ENCODE data around the gene SRPK1. TPM values are rescaled to one million over a fixed set of nuclear protein-coding genes. Genes with fewer than 3 reads are reported as not detected.

SRPK1 gene
- total and polyA plus RNA-seq, 10 of the 15 experiments (the other 5 are each of a cell fraction or from before 2014, with no cell fraction given), result 47.4 to 112 (median 85.8) TPM

- Histone ChIP-seq H4K20me1 (ENCODE audit: control insufficient read depth, insufficient read depth) (no peaks in the 10 kb centered on the region), H3K79me2 (ENCODE audit: control insufficient read depth, insufficient read depth, low read length) (no peaks in the 10 kb centered on the region), H3K9ac (ENCODE audit: control insufficient read depth, insufficient read depth, low read length) (no peak overlapping the region), H3K4me2 (ENCODE audit: control insufficient read depth, insufficient read depth) (no peak overlapping the region), H3K27me3 (replicated peaks in 1 of 2; ENCODE audit: control insufficient read depth in 2 of 2, insufficient read depth in 2 of 2, low read length in 1 of 2) (no peaks in the 10 kb centered on the region), H3K4me1 (ENCODE audit: control insufficient read depth, insufficient read depth, low read length) (no peaks in the 10 kb centered on the region), H3K9me3 (replicated peaks; ENCODE audit: control insufficient read depth, insufficient read depth, low read length) (peaks cover 2% of the 10 kb centered on the region; the same call in 2 of the 3 replicates), H3K4me3 (no peak overlapping the region), H3K36me3 (ENCODE audit: control insufficient read depth in 2 of 2, insufficient read depth in 2 of 2, low read length in 1 of 2) (no peaks in the 10 kb centered on the region), H2AFZ (ENCODE audit: control insufficient read depth, low read depth, low read length) (no peak overlapping the region), H3K27ac (ENCODE audit: control insufficient read depth, insufficient read depth) (no peak overlapping the region)
- ChIA-PET POLR2A (no interaction called here), RAD21 (ENCODE audit: unreplicated experiment) (no interaction called here), SMC1A (ENCODE audit: uncharacterized antibody, unreplicated experiment) (no interaction called here), CTCF (no interaction called here)
- TF ChIP-seq TCF7 (IDR thresholded peaks at IDR 0.05; ENCODE audit: borderline replicate concordance), result no peak
- TF ChIP-seq, protein P1, sequence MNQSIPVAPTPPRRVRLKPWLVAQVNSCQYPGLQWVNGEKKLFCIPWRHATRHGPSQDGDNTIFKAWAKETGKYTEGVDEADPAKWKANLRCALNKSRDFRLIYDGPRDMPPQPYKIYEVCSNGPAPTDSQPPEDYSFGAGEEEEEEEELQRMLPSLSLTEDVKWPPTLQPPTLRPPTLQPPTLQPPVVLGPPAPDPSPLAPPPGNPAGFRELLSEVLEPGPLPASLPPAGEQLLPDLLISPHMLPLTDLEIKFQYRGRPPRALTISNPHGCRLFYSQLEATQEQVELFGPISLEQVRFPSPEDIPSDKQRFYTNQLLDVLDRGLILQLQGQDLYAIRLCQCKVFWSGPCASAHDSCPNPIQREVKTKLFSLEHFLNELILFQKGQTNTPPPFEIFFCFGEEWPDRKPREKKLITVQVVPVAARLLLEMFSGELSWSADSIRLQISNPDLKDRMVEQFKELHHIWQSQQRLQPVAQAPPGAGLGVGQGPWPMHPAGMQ (IDR thresholded peaks at IDR 0.05; ENCODE audit: borderline replicate concordance), result no peak
- TF ChIP-seq TCF3 (IDR thresholded peaks at IDR 0.05; ENCODE audit: borderline replicate concordance, insufficient read depth, low read depth, low read length), result no peak
- TF ChIP-seq SMAD1 (IDR thresholded peaks at IDR 0.05; ENCODE audit: low read depth, partially characterized antibody), result no peak
- no peak for TF ChIP-seq HCFC1 (IDR thresholded peaks at IDR 0.05; ENCODE audit: low read length)
- TF ChIP-seq, protein P2, sequence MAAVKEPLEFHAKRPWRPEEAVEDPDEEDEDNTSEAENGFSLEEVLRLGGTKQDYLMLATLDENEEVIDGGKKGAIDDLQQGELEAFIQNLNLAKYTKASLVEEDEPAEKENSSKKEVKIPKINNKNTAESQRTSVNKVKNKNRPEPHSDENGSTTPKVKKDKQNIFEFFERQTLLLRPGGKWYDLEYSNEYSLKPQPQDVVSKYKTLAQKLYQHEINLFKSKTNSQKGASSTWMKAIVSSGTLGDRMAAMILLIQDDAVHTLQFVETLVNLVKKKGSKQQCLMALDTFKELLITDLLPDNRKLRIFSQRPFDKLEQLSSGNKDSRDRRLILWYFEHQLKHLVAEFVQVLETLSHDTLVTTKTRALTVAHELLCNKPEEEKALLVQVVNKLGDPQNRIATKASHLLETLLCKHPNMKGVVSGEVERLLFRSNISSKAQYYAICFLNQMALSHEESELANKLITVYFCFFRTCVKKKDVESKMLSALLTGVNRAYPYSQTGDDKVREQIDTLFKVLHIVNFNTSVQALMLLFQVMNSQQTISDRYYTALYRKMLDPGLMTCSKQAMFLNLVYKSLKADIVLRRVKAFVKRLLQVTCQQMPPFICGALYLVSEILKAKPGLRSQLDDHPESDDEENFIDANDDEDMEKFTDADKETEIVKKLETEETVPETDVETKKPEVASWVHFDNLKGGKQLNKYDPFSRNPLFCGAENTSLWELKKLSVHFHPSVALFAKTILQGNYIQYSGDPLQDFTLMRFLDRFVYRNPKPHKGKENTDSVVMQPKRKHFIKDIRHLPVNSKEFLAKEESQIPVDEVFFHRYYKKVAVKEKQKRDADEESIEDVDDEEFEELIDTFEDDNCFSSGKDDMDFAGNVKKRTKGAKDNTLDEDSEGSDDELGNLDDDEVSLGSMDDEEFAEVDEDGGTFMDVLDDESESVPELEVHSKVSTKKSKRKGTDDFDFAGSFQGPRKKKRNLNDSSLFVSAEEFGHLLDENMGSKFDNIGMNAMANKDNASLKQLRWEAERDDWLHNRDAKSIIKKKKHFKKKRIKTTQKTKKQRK (IDR thresholded peaks at IDR 0.05; ENCODE audit: low read depth, low read length), result no peak
- no peak for TF ChIP-seq RCOR1 (conservative IDR thresholded peaks at IDR 0.05; ENCODE audit: low read depth, low read length)
- no peak for TF ChIP-seq ZBED1 (IDR thresholded peaks at IDR 0.05; ENCODE audit: borderline replicate concordance)
- TF ChIP-seq, protein P3, sequence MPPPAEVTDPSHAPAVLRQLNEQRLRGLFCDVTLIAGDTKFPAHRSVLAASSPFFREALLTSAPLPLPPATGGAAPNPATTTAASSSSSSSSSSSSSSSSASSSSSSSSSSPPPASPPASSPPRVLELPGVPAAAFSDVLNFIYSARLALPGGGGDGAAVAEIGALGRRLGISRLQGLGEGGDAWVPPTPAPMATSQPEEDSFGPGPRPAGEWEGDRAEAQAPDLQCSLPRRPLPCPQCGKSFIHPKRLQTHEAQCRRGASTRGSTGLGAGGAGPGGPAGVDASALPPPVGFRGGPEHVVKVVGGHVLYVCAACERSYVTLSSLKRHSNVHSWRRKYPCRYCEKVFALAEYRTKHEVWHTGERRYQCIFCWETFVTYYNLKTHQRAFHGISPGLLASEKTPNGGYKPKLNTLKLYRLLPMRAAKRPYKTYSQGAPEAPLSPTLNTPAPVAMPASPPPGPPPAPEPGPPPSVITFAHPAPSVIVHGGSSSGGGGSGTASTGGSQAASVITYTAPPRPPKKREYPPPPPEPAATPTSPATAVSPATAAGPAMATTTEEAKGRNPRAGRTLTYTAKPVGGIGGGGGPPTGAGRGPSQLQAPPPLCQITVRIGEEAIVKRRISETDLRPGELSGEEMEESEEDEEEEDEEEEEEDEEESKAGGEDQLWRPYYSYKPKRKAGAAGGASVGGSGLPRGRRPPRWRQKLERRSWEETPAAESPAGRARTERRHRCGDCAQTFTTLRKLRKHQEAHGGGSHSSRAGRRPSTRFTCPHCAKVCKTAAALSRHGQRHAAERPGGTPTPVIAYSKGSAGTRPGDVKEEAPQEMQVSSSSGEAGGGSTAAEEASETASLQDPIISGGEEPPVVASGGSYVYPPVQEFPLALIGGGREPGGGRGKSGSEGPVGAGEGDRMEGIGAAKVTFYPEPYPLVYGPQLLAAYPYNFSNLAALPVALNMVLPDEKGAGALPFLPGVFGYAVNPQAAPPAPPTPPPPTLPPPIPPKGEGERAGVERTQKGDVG (CRISPR knock-in tag; IDR thresholded peaks at IDR 0.05), result no peak
- TF ChIP-seq RBBP5 (conservative IDR thresholded peaks at IDR 0.05), result no peak
- no peak for TF ChIP-seq ATF7 (IDR thresholded peaks at IDR 0.05; ENCODE audit: low read depth)
- TF ChIP-seq TARDBP (IDR thresholded peaks at IDR 0.05; ENCODE audit: borderline replicate concordance), result no peak
- TF ChIP-seq MEF2A (IDR thresholded peaks at IDR 0.05; ENCODE audit: insufficient read depth, low read depth, low read length), result no peak
- BruUV-seq (replicated peaks), result no TSS peak
- DNase-seq (ENCODE audit: low read depth, low spot score) (no peak), ATAC-seq (no peak), FAIRE-seq (no peak)
- intact Hi-C loops (cut with micrococcal nuclease; ENCODE audit: unreplicated experiment) (no loop called here), in situ Hi-C loops (cut with MboI) (no loop called here)
These were observed 103.4 kb downstream of the SRPK1 start for GRCh38 chr6:35817515-35817914.
